Keratinocyte (primary cell): ENCODE data around the gene CCNYL1.

ENCODE experiments used
- EZH2 ChIP-seq: IDR thresholded peaks from one replicate; pipeline ENCODE4 v1.6.1; 2012; ENCODE audit warnings: inconsistent platforms, mild to moderate bottlenecking, low read length, moderate library complexity
- TF ChIP-seq, protein P1 (sequence below), 3 experiments: IDR thresholded peaks in 1 of 3; conservative IDR thresholded peaks in 1 of 3; optimal IDR thresholded peaks in 1 of 3; 2 replicates in 2 of 3; 3 replicates in 1 of 3; pipeline versions ENCODE3 to v1.5.1; 2011; ENCODE audit warnings: low read length in 3 of 3, mild to moderate bottlenecking in 3 of 3, moderate library complexity in 2 of 3, control low read depth in 1 of 3, inconsistent platforms in 1 of 3; ENCODE audit not compliant: insufficient read depth in 2 of 3; ENCODE audit errors: extremely low read depth in 1 of 3

DNA sequence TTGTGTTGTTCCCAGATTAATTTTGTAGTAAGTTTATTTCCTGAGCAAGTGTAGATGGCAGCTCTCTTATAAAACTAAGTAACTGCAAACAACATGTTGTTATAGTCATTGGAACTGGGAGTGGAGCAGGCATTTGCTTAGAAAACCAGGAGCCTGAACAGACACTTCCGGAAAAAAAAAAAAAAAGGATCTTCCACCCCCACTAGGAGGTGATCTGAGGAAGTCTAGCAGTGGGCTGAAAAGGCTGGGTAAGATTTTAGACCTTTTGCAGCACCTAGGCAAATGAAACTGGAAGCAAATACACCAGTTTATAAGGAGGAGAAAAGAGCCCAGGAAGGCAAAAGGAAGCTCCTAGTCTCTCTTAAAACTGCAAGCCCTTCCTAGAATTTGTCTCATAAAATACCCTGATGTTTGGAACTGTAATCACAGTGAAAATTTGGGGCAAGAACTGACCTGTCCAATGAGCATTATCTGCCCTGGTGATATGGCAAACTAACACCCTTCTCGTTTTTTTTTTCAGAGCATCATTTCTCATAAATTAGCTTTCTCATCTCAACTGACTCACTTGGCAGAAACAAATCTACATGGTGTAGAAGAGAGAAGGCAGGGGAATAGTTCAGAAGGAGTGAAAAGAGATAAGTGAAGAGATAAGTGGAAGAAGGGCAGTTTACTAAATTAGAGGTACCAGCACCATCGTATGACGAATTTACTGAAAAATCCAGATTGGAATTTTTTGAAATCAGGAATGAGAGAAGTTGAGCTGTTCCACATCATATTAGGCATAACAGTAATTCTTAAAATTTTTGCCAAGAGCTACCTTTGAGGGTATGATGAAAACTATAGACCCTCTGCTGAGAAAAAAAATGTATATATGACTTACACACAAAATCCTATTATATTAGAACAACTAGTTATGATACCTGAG lies 4.2 kb upstream of the CCNYL1 start:
- TF ChIP-seq, protein P1, sequence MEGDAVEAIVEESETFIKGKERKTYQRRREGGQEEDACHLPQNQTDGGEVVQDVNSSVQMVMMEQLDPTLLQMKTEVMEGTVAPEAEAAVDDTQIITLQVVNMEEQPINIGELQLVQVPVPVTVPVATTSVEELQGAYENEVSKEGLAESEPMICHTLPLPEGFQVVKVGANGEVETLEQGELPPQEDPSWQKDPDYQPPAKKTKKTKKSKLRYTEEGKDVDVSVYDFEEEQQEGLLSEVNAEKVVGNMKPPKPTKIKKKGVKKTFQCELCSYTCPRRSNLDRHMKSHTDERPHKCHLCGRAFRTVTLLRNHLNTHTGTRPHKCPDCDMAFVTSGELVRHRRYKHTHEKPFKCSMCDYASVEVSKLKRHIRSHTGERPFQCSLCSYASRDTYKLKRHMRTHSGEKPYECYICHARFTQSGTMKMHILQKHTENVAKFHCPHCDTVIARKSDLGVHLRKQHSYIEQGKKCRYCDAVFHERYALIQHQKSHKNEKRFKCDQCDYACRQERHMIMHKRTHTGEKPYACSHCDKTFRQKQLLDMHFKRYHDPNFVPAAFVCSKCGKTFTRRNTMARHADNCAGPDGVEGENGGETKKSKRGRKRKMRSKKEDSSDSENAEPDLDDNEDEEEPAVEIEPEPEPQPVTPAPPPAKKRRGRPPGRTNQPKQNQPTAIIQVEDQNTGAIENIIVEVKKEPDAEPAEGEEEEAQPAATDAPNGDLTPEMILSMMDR (optimal IDR thresholded peaks at IDR 0.05 in 1 of 3, IDR thresholded peaks at IDR 0.05 in 1 of 3, conservative IDR thresholded peaks at IDR 0.05 in 1 of 3; ENCODE audit: extremely low read depth in 1 of 3, insufficient read depth in 2 of 3, low read length in 3 of 3): no peak
- TF ChIP-seq EZH2: no peak
